Measurements from ENCODE around the gene KCNAB1.

KCNAB1 gene

DNA sequence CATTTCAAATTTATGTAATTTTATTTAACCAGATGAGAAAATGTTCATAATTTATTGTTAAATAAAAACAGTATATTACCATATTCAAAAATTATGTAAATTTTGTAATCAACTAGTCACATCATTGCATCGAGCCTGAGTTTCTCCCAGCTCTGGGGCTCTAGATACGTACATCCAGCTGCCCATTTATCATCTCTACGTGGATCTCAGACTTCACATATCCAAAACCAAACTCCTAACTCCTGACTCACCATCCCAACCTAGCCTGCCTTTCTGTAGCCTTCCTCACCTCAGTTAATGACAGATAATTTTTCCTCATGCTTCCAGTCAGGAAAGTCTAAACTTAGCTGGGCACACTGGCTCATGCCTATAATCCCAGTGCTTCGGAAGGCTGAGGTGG, 239.7 kb downstream of the KCNAB1 start:
- DNase-seq: no peak

GRCh38 chr3:156360963-156361362, 240.6 kb downstream of the KCNAB1 start:
- DNase-seq: no peak

DNA sequence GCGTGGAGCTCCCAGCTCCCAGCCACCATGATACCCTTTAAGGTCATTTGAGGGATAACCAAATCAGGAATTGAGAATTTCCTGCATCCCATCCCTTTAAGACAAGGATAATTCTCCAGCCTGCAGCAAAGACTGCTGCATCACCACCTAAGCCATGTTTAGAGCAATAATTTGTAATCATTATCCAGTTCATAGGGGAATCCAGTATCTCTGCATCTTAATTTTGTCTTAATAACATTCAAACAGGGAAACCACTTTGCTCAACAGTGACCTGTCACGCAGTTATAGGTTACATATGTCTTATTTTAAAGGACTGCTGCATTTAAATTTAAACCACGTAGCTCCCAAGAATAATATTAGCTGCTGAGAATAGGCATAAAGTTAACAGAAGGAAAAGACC, 246.2 kb downstream of the KCNAB1 start:
- no peak for DNase-seq

- DNase-seq: no peak
Observed at GRCh38 chr3:156368189-156368588, 247.8 kb downstream of the KCNAB1 start.

- no peak for DNase-seq
Observed at GRCh38 chr3:156371701-156372100, 251.3 kb downstream of the KCNAB1 start.

GRCh38 chr3:156373095-156373494, 252.7 kb downstream of the KCNAB1 start:
- peak in 1 of 58 donors; percentile 14 for DNase-seq

- no peak for DNase-seq
Observed at GRCh38 chr3:156373654-156374053, 253.3 kb downstream of the KCNAB1 start.

- DNase-seq: no peak
Observed at GRCh38 chr3:156376199-156376598, 255.8 kb downstream of the KCNAB1 start.

- DNase-seq: no peak
Observed at GRCh38 chr3:156377266-156377665, 256.9 kb downstream of the KCNAB1 start.

- no peak for DNase-seq
Observed at GRCh38 chr3:156377718-156378117, 257.3 kb downstream of the KCNAB1 start.

DNA sequence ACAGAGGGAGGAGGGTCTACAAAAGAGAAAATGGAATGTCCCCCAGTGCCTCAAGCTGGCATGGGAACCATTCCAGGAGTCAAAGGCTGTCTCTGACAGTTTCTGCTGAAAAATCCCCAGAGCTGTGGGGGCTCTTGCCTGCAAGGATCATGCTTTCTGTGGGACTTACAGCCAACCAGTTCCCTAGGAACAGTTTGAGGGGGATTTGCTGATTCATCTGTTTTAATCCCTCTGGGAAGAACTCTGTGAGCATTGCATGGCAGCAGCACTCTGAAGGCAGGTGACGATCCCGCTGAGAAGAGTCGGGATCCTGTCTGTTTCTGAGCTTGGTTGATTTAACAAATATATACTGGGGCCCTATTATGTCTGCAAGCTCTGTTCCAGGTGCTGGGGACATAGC, 258.5 kb downstream of the KCNAB1 start:
- no peak for DNase-seq

DNA sequence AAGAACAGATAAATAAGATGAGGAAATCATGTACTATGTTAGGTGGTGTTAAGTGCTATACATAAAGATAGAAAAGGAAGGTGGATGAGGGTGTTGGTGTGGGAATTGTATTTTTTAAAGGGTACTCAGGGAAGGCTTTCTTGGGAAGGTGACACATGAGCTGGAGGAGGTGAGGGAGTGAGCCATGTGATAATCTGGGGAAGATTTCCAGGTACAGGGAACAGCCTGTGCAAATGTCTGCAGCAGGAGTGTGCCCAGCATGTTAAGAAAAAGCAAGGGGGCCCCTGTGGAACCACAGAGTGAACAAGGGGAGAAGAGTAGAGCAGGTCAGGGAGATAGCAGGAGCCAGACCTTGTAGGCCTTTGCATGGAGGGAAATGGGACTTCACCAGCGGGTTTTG, 258.9 kb downstream of the KCNAB1 start:
- DNase-seq: no peak

DNA sequence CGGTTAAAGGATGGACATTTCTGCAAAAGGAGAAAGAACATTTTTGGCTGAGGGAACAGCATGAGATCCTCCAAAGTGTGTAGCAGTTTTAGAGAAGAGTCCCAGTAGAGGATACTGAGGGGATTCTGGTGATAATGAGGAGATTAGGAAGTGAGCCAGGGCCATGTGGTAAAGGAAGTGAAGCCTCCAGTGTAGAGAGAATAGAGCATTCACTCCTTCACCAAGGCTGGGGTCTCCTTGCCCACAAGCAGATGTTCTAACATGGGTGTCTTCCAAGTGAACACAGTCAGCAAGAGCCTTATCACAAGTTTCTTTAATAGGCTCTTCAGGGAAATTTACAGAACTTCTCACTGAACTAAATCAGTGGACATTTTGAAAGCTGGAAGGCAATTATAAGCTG, 260.9 kb downstream of the KCNAB1 start:
- no peak for DNase-seq

DNA sequence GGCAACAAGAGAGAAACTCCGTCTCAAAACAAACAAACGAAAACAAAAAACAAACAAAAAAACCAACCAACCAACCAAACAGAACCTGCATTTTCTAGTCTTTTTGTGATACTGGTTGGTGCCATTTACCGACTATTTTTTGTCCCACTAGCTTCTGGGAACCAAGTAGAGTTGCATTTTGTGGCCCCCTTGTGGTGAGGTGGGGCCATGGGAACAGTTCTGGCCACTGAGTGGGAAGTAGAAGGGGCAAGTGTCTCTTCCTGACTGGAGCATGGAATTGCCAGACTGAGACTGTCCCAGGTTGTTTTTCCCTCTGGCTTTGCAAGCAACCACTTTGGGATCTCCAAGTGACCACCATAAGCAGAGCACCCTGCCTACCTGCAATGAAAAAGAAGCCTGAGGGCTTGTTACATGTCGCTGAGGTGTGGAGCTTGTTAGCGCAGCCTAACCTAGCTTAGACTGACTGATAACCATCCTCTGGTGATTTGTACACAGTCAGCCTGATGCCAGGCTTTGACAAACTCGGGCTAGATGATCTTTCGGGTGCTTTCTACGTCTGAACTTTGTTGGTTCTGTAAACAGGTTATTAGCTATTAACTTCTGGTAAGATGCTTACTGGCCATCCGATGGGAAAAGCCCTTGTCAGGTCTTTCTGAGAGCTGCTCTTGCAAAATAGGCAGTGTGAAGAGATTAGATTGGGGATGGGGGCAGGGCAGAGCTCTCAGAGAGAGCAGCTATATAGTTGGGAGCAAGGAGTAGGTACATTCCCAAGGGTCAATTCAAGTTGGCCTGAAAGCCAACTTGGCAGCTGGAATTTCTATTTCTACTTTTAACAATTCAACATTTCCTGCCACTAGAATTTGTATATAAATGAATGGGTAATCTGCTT, 262.3 kb downstream of the KCNAB1 start:
- no peak for DNase-seq

GRCh38 chr3:156383441-156384025, 263.2 kb downstream of the KCNAB1 start:
- DNase-seq: peak in 30 of 58 donors; percentile 4 to 62 (median 23)

GRCh38 chr3:156388497-156389448, 268.4 kb downstream of the KCNAB1 start:
- no peak for DNase-seq

- peak in 1 of 58 donors; percentile 7 for DNase-seq
Observed at GRCh38 chr3:156389449-156389950, 269.1 kb downstream of the KCNAB1 start.

- DNase-seq: no peak
Observed at GRCh38 chr3:156390846-156391245, 270.5 kb downstream of the KCNAB1 start.

DNA sequence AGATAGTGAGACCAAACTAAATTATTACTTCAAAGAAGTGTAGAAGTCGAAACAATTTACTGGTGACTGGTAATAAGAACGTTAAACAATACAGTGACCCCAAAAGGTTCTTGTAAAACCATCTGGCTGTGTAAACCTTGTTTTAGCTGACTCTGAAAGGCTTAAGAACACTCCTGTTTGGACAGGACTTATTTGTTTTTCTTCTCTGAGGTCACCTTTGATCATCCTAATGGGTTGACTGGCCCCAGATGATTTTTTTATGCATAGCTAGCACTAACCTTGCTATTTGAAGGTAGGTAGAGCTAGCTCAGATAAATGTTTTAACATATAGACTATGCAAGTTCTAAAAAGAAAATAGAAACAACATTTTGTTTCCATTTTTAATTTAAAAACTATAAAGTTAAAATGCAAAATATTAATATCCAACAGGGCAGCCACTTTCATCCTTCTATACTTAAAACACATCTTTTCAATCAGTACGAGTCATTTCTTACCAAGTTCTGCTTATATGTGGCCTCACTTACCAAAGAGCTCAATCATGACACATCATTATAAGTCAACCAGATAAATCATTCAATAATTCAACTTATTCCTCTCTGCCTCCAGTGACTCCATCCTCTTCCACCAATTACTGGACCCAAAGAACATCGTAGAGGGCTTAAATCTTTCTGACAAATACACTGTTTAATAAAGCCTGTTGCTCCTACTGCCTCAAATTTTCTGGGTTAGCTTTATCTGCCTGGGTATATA, 275.8 kb downstream of the KCNAB1 start:
- DNase-seq: no peak

DNA sequence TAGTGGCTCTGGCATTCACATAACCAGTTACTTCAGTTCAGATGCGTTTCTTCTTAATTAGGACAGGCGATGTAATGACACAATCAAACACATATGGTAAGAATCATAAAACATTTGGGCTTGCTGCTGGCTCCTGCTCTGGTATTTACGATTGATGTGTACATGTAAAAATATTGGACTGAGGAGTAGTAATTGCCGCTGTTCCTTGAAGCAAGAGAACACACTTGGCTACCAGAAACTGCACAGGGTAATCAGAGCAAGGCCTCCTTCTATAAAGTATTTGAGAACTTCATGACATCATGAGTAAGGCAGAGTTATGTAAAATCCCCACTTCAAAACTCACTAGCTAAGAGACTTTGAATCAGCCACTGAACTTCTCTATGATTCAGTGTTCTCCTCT, 276.5 kb downstream of the KCNAB1 start:
- no peak for DNase-seq

- no peak for DNase-seq
Observed at GRCh38 chr3:156397534-156397933, 277.2 kb downstream of the KCNAB1 start.
